GM12878 (cell line): Measurements from ENCODE around the gene CCDC117.

Experiments
- ASH2L ChIP-seq: fragments of 300-600, 200-600 bp; sonication (generic); IDR thresholded peaks from 2 replicates; pipeline ENCODE4 v1.6.1; 2017; ENCODE audit warnings: low read depth, mild to moderate bottlenecking, borderline replicate concordance
- BACH1 ChIP-seq: fragments of 450-650 bp; IDR thresholded peaks from 2 replicates; pipeline ENCODE4 v1.6.1; 2017; ENCODE audit warnings: mild to moderate bottlenecking, borderline replicate concordance
- LARP7 ChIP-seq: fragments of 450-650 bp; IDR thresholded peaks from 2 replicates; pipeline ENCODE4 v1.6.1; 2017; ENCODE audit warnings: mild to moderate bottlenecking
- POLR2A ChIP-seq: IDR thresholded peaks from 2 replicates; pipeline ENCODE4 v1.6.1; 2011; ENCODE audit warnings: low read depth, mild to moderate bottlenecking, low read length
- POLR2AphosphoS5 ChIP-seq: IDR thresholded peaks from 2 replicates; pipeline ENCODE4 v1.6.1; 2011; ENCODE audit warnings: mild to moderate bottlenecking, low read length, inconsistent platforms
- ZNF24 ChIP-seq: fragments of 450-650 bp; IDR thresholded peaks from 2 replicates; pipeline ENCODE4 v1.6.1; 2017; ENCODE audit warnings: antibody characterized with exemption, mild to moderate bottlenecking
- TF ChIP-seq, protein P1 (sequence below): IDR thresholded peaks from 2 replicates; pipeline ENCODE4 v1.6.1; 2012; ENCODE audit warnings: low read depth, low read length, improper control_type of control experiment

DNA sequence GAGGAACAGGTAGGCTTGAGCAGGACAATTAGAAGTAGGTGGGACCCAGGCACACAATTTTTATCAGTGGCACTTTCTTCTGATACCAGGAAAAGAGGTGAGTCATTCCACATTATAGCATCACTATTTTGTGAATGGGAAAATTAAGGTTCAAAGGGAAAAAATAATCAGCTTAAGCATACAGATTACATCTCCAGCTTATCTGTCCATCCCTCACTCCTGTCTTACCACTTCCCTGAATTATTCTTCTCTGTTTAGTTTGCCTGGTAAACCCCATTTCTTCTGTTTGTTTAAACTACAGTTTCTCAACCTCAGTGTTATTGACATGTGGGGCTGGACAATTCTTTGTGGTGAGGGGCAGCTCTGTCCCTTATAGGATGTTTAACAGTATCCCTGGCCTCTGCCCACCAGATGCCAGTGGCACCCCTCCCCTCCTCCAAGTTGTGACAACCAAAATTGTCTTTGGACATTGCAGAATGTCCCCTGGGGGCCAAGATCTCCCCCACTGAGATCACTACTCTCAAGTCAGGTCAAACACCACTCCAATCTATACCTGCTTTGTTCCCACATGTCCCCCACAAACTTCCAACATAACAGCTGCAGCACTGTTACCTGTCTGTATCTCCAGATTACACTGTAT is 36.3 kb downstream of the CCDC117 start:
- no peak for TF ChIP-seq BACH1
- no peak for TF ChIP-seq ZNF24
- TF ChIP-seq ASH2L = no peak
- no peak for TF ChIP-seq LARP7
- TF ChIP-seq POLR2A = no peak
- TF ChIP-seq, protein P1, sequence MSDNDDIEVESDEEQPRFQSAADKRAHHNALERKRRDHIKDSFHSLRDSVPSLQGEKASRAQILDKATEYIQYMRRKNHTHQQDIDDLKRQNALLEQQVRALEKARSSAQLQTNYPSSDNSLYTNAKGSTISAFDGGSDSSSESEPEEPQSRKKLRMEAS = no peak
- no peak for TF ChIP-seq POLR2AphosphoS5
